Measurements from ENCODE around the gene DVL2.
A peak's percentile ranks its signal among the peaks of the same experiment; 100 is the strongest.

DNA sequence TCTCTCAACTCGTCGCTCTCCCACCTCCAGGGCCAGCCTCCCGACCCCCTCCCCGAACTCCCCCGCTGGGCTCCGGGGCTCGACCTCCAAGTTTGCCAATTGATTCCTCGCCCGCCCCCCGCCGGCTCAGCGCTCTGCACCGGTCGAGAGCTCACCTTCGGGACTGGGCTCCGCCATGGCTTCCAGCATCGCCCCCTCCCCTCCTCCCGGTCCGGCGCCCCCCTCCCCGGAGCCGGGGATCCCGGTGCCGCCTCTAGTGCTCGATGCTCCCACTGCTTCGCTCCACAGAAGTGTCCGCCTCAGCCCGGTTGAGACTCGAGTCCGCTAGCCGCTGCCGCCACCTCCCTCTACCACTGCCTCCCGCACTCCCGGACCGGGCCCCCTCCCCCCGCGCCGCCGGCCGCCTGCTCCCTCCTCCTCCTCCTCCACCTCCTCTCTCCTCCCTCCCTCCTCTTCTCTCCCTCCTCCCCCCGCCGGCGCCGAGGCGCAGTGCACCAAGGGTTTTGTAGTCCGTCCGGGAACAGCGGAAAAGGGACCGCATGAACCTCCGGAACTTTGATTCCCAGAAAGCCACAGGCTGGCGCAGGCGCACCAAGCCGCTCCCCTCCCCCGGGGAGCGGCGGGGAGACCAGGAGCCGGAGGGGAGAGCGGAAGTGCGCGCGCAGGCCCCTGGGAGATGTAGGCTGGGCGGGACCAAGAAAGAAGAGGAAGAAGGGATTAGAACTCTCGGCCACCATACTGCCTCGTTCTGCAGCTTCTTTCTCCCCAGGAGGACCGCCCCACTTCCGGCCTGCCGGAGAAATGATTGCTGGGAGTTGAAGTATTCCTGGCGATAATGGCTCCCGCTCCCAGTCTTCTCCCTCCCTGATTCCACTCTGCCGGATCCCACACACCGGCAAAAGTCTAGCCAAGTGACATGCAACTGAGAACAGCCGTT, 5.0 kb upstream of the DVL2 start, which contains the start of gene PHF23:
- TF ChIP-seq, protein P1, sequence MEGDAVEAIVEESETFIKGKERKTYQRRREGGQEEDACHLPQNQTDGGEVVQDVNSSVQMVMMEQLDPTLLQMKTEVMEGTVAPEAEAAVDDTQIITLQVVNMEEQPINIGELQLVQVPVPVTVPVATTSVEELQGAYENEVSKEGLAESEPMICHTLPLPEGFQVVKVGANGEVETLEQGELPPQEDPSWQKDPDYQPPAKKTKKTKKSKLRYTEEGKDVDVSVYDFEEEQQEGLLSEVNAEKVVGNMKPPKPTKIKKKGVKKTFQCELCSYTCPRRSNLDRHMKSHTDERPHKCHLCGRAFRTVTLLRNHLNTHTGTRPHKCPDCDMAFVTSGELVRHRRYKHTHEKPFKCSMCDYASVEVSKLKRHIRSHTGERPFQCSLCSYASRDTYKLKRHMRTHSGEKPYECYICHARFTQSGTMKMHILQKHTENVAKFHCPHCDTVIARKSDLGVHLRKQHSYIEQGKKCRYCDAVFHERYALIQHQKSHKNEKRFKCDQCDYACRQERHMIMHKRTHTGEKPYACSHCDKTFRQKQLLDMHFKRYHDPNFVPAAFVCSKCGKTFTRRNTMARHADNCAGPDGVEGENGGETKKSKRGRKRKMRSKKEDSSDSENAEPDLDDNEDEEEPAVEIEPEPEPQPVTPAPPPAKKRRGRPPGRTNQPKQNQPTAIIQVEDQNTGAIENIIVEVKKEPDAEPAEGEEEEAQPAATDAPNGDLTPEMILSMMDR (IDR thresholded peaks at IDR 0.05), result peak in 1 of 4 experiments; percentile 35
- TF ChIP-seq POLR2A (IDR thresholded peaks at IDR 0.05), result peak; percentile 36 to 80
